ENCODE measurements around the gene SLIT3.
"Not testable (repeated sequence)": the region's sequence is repeated elsewhere in the genome, so short reads cannot be mapped to it uniquely, and the experiment has no call there.

The SLIT3 gene

DNA sequence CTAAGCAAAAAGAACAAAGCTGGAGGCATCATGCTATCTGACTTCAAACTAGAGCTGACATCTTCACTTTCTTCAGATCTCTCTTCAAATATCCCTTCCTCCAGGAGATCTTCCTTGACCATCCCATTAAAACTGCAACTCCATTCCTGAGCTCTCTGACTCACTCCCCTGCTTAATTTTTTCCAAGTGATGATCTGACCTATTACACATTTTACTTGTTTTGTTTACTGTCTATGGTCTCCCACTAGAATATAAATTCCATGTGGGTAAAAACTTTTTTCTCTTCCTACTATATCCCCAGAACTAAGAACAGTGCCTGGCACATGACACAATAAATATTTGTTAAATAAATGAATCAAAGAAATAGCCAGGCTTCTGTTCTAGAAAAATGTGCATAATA lies 87.5 kb downstream of the SLIT3 start:
- no peak overlapping the region for H3K4me3 ChIP-seq (replicated peaks; ENCODE audit: low read depth, low read length)
- H3K36me3 ChIP-seq (ENCODE audit: control insufficient read depth, insufficient read depth, low read length), result no peaks in the 10 kb centered on the region
- peaks cover 1% of the 10 kb centered on the region; the same call in 1 of the 2 replicates for H3K27me3 ChIP-seq (replicated peaks; ENCODE audit: control insufficient read depth, insufficient read depth, low read length)
- TF ChIP-seq, protein P1, sequence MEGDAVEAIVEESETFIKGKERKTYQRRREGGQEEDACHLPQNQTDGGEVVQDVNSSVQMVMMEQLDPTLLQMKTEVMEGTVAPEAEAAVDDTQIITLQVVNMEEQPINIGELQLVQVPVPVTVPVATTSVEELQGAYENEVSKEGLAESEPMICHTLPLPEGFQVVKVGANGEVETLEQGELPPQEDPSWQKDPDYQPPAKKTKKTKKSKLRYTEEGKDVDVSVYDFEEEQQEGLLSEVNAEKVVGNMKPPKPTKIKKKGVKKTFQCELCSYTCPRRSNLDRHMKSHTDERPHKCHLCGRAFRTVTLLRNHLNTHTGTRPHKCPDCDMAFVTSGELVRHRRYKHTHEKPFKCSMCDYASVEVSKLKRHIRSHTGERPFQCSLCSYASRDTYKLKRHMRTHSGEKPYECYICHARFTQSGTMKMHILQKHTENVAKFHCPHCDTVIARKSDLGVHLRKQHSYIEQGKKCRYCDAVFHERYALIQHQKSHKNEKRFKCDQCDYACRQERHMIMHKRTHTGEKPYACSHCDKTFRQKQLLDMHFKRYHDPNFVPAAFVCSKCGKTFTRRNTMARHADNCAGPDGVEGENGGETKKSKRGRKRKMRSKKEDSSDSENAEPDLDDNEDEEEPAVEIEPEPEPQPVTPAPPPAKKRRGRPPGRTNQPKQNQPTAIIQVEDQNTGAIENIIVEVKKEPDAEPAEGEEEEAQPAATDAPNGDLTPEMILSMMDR (IDR thresholded peaks at IDR 0.05; ENCODE audit: insufficient read depth, low read length, poor library complexity, severe bottlenecking), result no peak
- DNase-seq (ENCODE audit: extremely low read depth, insufficient read length), result no peak

DNA sequence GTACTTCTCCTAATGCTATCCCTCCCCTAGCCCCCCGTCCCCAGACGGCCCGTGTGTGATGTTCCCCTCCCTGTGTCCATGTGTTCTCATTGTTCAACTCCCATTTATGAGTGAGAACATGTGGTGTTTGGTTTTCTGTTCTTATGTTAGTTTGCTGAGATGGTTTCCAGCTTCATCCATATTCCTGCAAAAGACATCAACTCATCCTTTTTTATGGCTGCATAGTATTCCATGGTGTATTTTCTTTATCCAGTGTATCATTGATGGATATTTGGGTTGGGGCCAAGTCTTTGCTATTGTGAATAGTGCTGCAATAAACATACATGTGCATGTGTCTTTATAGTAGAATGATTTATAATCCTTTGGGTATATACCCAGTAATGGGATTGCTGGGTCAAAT lies 89.2 kb downstream of the SLIT3 start:
- not testable (repeated sequence) for DNase-seq (ENCODE audit: extremely low read depth, insufficient read length); H3K27me3 ChIP-seq (replicated peaks; ENCODE audit: control insufficient read depth, insufficient read depth, low read length); H3K4me3 ChIP-seq (replicated peaks; ENCODE audit: low read depth, low read length); H3K36me3 ChIP-seq (ENCODE audit: control insufficient read depth, insufficient read depth, low read length)

DNA sequence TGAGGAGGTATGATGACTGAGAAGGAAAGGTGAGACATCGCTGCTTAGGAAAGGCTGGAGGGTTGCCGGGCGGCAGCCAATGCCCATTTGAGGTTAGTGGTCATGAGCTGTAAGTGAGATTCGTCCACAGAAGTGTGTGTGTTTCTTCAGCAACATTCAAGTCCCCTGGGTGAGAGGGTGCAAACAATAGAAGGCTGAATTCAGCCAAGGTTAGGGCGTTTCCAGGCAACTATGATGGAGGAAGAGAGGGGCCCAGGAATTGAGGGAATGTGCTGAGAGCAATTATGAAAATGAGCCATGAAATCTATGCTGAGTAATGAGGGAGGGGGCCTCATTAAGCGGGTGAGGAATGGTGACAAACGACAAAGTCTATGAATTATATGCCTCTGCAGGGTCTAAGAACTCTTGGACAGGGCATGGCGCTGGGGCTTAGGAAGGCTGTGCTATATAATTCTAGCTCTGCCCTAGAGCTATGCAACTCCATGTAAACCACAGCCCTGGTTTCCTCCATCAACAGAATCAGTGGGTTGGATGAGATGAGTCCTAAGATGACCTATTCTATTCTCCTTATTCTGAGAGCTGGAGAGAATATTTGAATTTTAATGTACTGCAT lies 96.0 kb downstream of the SLIT3 start:
- TF ChIP-seq, protein P1 (IDR thresholded peaks at IDR 0.05; ENCODE audit: insufficient read depth, low read length, poor library complexity, severe bottlenecking), result no peak
- no peaks in the 10 kb centered on the region for H3K36me3 ChIP-seq (ENCODE audit: control insufficient read depth, insufficient read depth, low read length)
- H3K27me3 ChIP-seq (replicated peaks; ENCODE audit: control insufficient read depth, insufficient read depth, low read length), result no peaks in the 10 kb centered on the region
- DNase-seq (ENCODE audit: extremely low read depth, insufficient read length), result no peak
- H3K4me3 ChIP-seq (replicated peaks; ENCODE audit: low read depth, low read length), result no peak overlapping the region

DNA sequence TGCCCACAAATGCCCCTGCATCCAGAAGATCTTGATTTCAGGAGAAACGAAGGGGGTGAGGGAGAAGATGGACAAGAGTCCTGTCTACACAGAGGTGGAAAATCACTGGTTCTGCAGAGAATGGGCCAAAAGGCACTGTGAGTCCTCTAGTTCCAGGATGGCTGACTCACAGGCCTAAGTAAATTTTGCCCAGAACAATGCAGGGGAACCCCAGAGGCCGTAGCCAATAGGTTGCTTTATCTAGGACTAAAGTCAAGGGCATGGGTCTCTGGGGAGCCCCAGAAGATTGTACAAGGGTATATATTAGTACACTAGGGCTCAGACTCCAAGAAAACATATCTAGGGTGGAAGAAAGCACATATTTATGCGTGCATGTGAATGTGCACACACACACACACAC lies 98.0 kb downstream of the SLIT3 start:
- no peak for DNase-seq (ENCODE audit: extremely low read depth, insufficient read length)
- TF ChIP-seq, protein P1 (IDR thresholded peaks at IDR 0.05; ENCODE audit: insufficient read depth, low read length, poor library complexity, severe bottlenecking), result no peak
- Histone ChIP-seq H3K27me3 (replicated peaks; ENCODE audit: control insufficient read depth, insufficient read depth, low read length) (no peaks in the 10 kb centered on the region), H3K4me3 (replicated peaks; ENCODE audit: low read depth, low read length) (no peak overlapping the region), H3K36me3 (ENCODE audit: control insufficient read depth, insufficient read depth, low read length) (no peaks in the 10 kb centered on the region)

DNA sequence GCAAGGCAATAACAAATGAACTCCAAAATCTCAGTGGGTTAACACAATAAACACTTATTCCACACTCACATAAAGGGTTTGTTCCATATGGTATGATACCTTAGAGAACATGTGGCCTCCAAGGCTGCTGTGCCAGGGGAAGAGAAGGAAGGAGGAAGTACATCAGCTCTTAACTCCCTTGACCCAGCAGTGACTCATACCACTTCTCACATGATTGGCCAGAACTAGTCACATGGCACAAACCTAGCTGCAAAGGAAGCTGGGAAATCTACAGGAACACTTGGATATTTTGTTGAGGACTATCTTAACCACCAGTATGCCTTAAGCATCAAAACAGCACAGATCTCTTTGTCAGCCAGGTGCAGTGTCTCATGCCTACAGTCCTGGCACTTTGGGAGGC lies 99.3 kb downstream of the SLIT3 start:
- no peak overlapping the region for H3K4me3 ChIP-seq (replicated peaks; ENCODE audit: low read depth, low read length)
- H3K27me3 ChIP-seq (replicated peaks; ENCODE audit: control insufficient read depth, insufficient read depth, low read length), result no peaks in the 10 kb centered on the region
- no peak for DNase-seq (ENCODE audit: extremely low read depth, insufficient read length)
- TF ChIP-seq, protein P1 (IDR thresholded peaks at IDR 0.05; ENCODE audit: insufficient read depth, low read length, poor library complexity, severe bottlenecking), result no peak
- no peaks in the 10 kb centered on the region for H3K36me3 ChIP-seq (ENCODE audit: control insufficient read depth, insufficient read depth, low read length)

DNA sequence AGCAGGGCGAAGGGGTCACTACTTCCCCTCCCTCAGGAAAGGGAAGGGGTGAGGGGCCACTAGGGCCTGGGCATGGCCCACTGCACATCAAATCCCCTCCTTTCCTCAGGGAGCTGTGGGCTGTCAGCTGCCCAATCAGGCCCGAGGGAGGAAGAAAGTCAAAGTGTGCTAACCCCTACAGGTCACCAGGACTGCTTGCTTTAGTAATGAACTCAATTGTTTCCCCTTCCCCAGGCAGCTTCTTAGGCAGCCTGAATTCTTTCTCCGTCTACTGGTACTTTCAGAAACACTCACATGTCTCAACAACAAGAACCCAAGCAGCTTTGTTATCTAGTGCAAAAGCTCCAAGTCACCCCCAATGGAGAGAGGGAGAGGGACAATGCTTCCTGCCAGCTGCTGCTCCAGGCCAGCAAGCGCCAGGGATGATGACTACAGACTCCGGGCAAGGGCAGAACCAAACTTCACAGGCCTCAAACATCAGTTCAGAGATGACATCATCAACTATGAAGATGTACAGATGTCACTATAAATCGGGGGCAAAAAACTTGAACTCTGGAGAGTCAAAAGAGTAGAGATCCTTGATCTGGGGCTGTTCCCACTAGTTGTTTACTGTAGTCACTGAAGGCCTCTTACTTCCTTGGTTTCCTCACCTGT lies 100.7 kb downstream of the SLIT3 start:
- no peak for DNase-seq (ENCODE audit: extremely low read depth, insufficient read length)
- Histone ChIP-seq H3K27me3 (replicated peaks; ENCODE audit: control insufficient read depth, insufficient read depth, low read length) (no peaks in the 10 kb centered on the region), H3K36me3 (ENCODE audit: control insufficient read depth, insufficient read depth, low read length) (no peaks in the 10 kb centered on the region), H3K4me3 (replicated peaks; ENCODE audit: low read depth, low read length) (no peak overlapping the region)
- TF ChIP-seq, protein P1 (IDR thresholded peaks at IDR 0.05; ENCODE audit: insufficient read depth, low read length, poor library complexity, severe bottlenecking), result no peak

Measured in GM06990 (cell line).